Stimulated activated CD8-positive, alpha-beta memory T cell treated with anti-CD3 and anti-CD28 coated beads, Interleukin-12 subunit alpha, Interleukin-12 subunit beta, amount 100 ng/mL, for 24 hours (primary cell): ENCODE measurements around the gene ENOX2.
"Not testable (repeated sequence)": the region's sequence is repeated elsewhere in the genome, so short reads cannot be mapped to it uniquely, and the experiment has no call there.

Experiments used
- DNase-seq: peaks from one replicate; pipeline ENCODE4 v3.0.0-alpha.2; 2020; ENCODE audit errors: extremely low read depth

ENOX2 gene, protein sequence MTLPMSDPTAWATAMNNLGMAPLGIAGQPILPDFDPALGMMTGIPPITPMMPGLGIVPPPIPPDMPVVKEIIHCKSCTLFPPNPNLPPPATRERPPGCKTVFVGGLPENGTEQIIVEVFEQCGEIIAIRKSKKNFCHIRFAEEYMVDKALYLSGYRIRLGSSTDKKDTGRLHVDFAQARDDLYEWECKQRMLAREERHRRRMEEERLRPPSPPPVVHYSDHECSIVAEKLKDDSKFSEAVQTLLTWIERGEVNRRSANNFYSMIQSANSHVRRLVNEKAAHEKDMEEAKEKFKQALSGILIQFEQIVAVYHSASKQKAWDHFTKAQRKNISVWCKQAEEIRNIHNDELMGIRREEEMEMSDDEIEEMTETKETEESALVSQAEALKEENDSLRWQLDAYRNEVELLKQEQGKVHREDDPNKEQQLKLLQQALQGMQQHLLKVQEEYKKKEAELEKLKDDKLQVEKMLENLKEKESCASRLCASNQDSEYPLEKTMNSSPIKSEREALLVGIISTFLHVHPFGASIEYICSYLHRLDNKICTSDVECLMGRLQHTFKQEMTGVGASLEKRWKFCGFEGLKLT

DNA sequence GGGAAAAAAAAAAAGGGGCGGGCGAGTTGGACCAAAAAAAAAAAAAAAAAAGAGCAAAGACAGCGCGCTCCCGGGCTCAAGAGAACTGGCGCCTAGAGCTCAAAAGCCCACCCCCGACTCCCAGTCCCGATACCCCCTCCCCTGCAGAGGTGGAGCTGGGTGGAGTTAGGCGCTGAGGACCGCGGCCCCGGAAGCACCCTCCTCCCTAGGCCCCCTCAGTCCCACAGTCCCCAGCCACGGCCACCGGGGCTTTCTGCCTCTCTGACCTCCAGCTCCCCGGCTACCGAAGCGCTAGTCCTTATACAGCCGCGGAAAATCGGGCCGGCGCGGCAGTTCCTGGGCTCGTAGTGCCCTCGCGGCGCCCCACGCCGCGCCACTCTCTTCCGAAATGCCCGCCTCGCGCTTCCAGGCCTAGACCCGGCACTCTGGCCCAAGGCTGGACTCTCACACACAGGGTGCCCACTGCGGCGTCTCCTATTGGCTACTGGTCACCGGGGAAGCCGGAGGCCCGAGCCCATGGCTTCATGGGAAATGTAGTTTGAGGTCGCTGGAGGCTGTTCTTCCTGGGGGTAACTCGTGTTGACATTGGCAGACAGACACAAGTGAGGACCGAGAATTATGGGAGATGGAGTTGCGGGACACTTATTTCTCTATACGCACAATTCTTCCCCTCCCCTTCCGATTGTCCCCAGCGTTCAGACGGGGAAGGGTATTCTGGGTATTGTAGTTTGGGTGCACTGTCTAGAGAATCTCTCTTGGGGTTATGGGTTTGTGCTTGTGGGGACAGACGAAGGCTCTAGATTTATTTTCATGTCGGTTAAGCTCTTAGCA lies at the start of gene ENOX2:
ENOX2 (minus strand) TSS at position 427 of the 831 bp plus-strand sequence. CDS start 199,993 bp downstream, outside the sequence.
- DNase-seq, result peak; percentile 46

- DNase-seq, result no peak
Measured at GRCh38 chrX:130952266-130953043, 49.4 kb upstream of the ENOX2 start.

GRCh38 chrX:130944230-130944629 lies 41.2 kb upstream of the ENOX2 start:
- DNase-seq, result no peak

GRCh38 chrX:130937101-130937500 lies 34.1 kb upstream of the ENOX2 start:
- DNase-seq, result no peak

DNA sequence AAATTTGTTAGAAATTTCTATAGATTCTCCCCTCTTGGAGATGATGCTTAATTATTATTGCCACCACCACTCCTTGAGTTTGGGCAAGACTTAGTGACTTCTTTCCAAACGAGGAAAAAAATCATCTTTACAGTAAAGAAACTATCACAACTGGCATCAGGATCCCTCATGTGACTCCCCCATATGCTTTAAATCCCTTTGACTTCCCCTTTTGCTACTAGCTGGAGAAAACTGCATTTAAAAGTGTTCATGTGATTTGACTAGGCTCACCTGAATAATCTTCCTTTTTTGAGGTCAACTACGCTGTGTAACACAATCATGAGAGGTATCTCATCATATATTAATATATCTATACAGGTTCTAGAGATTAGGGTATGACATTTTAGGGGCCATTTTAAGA lies 30.3 kb upstream of the ENOX2 start:
- DNase-seq, result no peak

- not testable (repeated sequence) for DNase-seq
Measured at GRCh38 chrX:130920405-130920804, 17.4 kb upstream of the ENOX2 start.

DNA sequence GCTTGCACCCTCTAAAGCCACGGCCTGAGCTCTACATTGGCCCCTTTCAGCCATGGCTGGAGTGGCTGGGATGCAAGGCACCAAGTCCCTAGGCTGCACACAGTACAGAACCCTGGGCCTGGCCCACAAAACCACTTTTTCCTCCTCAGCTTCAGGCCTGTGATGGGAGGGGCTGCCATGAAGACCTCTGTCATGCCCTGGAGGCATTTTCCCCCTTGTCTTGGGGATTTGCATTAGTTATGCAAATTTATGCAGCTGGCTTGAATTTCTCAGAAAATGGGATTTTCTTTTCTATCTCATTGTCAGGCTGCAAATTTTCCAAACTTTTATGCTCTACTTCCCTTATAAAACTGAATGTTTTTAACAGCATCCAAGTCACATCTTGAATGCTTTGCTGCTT lies 16.7 kb upstream of the ENOX2 start:
- not testable (repeated sequence) for DNase-seq

DNA sequence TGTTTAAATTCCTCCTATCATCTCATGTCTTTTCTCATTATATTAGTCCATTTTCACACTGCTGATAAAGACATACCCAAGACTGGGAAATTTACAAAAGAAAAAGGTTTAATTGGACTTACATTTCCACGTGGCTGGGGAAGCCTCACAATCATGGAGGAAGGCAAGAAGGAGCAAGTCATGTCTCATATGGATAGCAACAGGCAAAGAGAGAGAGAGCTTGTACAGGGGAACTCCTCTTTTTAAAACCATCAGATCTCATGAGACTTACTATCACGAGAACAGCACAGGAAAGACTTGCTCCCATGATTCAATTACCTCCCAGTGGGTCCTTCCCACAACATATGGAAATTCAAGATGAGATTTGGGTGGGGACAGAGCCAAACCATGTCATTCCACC lies 15.5 kb upstream of the ENOX2 start:
- not testable (repeated sequence) for DNase-seq

DNA sequence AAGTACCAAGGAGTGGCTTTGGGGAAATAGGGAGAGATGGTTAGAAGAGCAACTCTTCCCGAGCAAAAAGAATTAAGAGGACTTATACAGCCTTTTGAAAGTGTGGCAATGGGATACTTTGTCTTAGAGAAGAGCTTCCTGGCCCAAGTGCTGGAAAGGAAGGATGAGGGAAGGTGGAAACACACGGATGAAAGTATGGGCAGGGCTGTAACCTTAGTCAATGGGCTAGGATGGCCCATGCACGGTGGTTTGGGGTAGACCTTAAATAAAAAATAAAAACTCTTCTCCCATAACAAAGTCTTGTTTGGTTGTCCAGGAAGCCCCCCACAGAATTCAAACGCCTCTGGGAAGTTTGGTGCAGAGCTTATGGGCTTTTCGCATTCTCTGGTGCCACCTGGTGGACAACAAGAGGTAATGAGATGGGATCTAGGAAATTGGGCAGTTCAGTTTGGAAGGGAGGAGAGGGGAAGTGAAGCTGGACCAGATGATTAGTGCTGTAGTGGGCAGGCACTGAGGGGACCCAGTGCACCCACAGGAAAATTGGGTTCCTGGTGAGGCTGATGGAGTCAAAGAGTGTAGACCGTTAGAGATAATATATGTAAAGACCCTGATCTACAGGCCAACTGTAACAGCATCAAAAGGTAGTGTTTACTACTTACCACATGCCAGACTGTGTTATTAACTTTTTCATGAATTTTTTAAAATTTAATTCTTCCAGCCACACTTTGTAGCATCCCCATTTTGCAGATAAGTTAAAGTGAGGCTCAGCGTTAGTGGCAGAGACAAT lies 13.8 kb upstream of the ENOX2 start:
- DNase-seq, result no peak

GRCh38 chrX:130915302-130915701 lies 12.3 kb upstream of the ENOX2 start:
- no peak for DNase-seq

DNA sequence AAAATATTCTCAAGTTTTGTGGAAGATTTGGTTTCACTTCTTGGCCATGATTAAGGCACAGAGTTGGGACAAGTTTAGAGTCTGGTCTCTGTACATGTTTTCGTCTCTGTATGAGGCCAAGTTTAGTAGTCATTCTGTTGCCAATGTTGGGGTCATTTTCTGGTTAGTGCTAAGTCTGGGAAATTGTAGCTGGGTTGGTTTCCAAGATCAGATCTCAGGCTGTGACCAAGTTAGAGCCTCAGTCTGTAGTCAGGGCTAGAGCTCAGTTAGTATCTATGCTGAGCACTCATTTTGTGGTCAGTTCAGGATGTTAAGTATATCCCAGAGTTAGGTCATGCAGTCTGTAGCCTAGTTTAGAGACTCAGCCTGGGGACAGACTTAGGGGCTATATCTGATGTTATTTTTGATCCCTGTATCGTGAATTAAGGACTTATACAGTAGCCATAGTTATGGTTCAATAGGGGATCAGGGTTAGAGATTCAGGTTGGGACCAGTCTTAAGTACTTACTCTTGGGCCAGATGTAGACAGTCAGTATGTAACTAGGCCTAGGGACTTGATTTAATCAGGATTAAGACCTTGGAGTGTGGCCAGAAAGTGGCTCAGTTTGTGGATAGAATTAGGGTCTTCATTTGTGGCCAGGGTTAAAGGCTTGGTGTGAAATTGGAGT lies 6.6 kb upstream of the ENOX2 start:
- DNase-seq, result no peak

- no peak for DNase-seq
Measured at GRCh38 chrX:130906776-130907175, 3.8 kb upstream of the ENOX2 start.

DNA sequence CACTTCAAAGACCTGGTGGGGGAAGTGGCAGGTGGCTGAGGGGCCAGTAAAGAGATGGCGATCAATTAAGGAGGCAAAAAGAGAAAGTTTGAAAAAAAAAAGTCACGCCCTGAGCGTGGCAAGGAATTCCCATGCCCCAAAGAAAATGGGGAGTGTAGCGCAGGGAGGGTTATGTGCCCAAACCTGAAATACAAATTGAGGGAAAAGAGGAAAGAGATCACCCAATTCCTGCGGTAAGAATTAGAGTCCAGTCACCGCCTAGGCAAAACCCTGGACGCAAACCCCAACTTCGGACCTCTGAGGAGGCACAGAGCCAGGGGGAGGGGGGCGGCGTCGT lies 595 bp downstream of the ENOX2 start:
- DNase-seq, result no peak

- DNase-seq, result no peak
Measured at GRCh38 chrX:130896802-130897501, 6.1 kb downstream of the ENOX2 start.

DNA sequence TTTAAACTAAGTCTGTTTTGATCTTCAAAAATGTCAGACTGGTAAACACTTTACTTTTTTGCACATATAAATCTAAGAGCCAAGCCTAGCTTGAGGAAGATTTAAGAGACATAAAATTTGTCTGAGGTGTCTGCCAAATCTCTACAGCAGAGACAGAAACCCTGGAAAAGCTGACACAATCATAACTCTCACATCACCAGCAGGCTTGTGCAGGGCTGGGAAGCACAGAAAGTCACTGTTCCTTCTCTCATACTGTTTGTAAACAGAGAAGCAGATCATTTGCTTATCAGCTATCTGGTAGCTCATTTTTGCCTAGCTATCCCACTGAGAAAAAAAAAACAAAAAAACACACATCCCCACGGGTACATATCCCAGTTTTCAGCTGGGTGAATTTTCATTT lies 7.0 kb downstream of the ENOX2 start:
- DNase-seq, result no peak

GRCh38 chrX:130895299-130895698 lies 7.7 kb downstream of the ENOX2 start:
- DNase-seq, result no peak

DNA sequence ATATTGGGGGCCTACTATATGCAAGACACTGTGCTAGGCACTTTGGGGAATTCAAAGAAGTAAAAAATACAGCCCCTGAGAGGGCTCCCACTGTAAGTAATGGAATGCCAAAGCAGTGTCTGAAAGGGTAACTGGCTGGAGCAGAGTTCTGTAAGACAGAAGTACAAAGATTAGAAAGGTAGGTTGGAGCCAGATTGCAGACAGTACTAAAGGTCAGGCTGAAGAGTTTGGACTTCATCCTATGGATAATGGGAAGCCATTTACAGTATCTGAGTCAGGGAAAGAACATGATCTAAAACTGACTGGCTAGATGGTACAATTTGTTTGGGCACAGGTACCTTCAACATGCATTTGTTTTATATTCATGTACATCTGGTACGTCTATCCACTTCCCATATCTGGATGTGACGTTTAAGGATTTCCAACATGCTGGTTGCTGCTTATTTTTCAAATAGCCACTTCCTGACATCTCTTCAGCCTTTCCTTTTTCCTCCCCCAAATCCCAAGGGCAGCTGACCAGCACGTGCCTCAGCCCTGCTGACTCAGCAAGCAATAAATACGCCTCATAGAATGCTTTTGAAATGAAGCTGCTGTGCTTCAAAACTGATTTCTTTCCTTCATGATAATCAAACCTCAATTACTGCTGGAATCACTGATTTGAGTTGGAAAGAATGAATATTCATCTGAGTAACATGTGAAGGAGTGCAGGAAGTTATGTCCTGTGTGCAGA lies 9.5 kb downstream of the ENOX2 start:
- no peak for DNase-seq

DNA sequence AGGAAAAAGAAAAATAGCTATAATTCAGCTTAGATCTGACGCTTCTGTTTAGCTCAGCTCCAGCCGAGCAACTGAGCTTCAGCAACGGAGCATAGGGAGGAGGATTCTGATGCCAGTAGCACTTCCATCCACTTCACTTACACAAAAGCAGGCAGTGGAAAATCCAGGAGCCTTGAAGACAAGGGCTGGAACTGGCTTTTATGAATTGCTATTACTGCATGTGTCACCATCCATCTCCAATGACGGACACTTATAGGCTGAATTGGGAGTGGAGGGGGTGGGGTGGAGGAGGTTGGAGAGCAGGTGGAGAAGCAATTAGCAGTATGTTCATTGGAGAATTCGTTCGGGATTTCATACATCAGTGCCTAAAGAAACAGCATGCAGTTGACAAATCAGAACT lies 15.6 kb downstream of the ENOX2 start:
- DNase-seq, result no peak

GRCh38 chrX:130885996-130886395 lies 17.0 kb downstream of the ENOX2 start:
- no peak for DNase-seq
